ENCODE data around the gene DKK1. TPM values are rescaled to one million over a fixed set of nuclear protein-coding genes. Genes with fewer than 3 reads are reported as not detected.

DKK1 gene
- total RNA-seq, 1 donor from 2014 or later: 13.7 TPM

DNA sequence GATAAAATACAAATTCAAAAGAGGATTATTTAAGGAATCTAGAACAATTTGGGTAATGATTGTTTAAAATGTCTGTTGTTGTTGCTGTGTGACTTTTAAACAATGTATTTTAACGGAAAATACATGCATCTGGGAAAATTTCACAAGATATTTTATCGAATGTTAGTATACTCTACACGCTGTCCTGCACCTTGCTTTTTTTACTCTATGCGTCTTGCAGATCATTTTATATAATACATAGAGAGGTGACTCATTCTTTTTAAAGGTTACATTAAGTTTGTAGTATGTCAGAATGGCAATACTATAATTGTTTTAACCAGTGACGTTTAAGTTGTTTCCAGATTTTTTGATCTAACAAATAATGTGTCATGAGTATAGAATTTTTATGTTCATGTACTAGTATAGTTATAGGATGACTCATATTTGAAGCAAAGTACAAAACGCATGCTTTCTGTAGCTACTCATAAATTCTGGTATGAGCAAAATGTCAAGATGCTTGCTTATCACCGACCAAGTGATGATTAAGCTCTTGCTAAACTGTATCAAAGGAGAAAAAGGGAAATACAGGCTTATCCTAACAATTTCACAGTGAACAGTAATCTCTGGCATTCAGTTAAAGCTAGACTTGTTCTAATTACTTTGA is 4.9 kb downstream of the DKK1 start:
- no peaks in the 10 kb centered on the region for H4K20me1 ChIP-seq (ENCODE audit: insufficient read depth, low read length)
- FAIRE-seq (peak; percentile 99), DNase-seq (ENCODE audit: low read depth) (peak; percentile 99)
- no peaks in the 10 kb centered on the region for H3K9me3 ChIP-seq (ENCODE audit: insufficient read depth, low read depth, low read length)
- no peak for TF ChIP-seq EZH2 (IDR thresholded peaks at IDR 0.05; ENCODE audit: insufficient read depth, low read length)
- H3K36me3 ChIP-seq (ENCODE audit: insufficient read depth, low read length): peaks cover 3% of the 10 kb centered on the region
- peak overlapping the region; percentile 93 for H3K27ac ChIP-seq (ENCODE audit: low read depth, low read length)
- H3K4me3 ChIP-seq (ENCODE audit: insufficient read depth, low read depth, low read length): no peak overlapping the region
- H3K27ac Mint-ChIP-seq (ENCODE audit: unreplicated experiment): peak overlapping the region; percentile 97
- H3K9ac ChIP-seq (ENCODE audit: low read length): peak overlapping the region; percentile 74
- H3K9me3 Mint-ChIP-seq (ENCODE audit: unreplicated experiment): peaks cover 2% of the 10 kb centered on the region
- peaks cover 34% of the 10 kb centered on the region for H3K4me1 ChIP-seq (ENCODE audit: insufficient read depth, low read length)
- peak overlapping the region; percentile 93 for H3K4me2 ChIP-seq (ENCODE audit: low read length)
- no peaks in the 10 kb centered on the region for H3K27me3 ChIP-seq (ENCODE audit: insufficient read depth, low read length)
- H3K4me3 Mint-ChIP-seq (ENCODE audit: unreplicated experiment): no peak overlapping the region
- no peak overlapping the region for H2AFZ ChIP-seq (ENCODE audit: low read depth, low read length)
- peaks cover 25% of the 10 kb centered on the region for H3K79me2 ChIP-seq (ENCODE audit: insufficient read depth, low read length)
- no peaks in the 10 kb centered on the region for H3K36me3 Mint-ChIP-seq (ENCODE audit: low read depth, unreplicated experiment)
- peaks cover 40% of the 10 kb centered on the region for H3K4me1 Mint-ChIP-seq (ENCODE audit: low read depth, unreplicated experiment)
- H3K27me3 Mint-ChIP-seq (ENCODE audit: low read depth, unreplicated experiment): peaks cover 3% of the 10 kb centered on the region

DNA sequence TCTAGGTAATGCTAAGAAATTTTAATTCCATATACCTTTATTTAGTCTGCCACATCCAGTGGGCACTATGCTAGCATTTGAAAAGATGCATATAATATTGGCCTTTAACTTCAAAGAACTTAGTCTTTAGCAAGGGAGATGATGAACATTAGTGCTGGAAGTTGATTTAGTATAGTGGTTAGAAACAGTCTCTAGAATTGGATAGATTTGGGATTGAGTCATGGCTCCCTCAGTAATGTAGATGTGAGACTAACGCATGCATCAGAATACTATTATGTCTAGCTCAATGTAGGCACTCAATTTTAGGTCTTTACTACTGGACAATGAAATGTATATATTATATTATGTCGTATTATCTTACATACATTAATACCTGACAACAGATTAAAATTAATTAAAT is 5.8 kb downstream of the DKK1 start:
- H3K27ac ChIP-seq (ENCODE audit: low read depth, low read length): peak overlapping the region; percentile 71
- peak overlapping the region; percentile 28 for H3K4me2 ChIP-seq (ENCODE audit: low read length)
- H3K79me2 ChIP-seq (ENCODE audit: insufficient read depth, low read length): peaks cover 15% of the 10 kb centered on the region
- H3K27me3 ChIP-seq (ENCODE audit: insufficient read depth, low read length): no peaks in the 10 kb centered on the region
- Mint-ChIP-seq H3K27ac (ENCODE audit: unreplicated experiment) (no peak overlapping the region), H3K36me3 (ENCODE audit: low read depth, unreplicated experiment) (no peaks in the 10 kb centered on the region), H3K4me1 (ENCODE audit: low read depth, unreplicated experiment) (peaks cover 38% of the 10 kb centered on the region), H3K9me3 (ENCODE audit: unreplicated experiment) (peaks cover 2% of the 10 kb centered on the region), H3K4me3 (ENCODE audit: unreplicated experiment) (no peak overlapping the region), H3K27me3 (ENCODE audit: low read depth, unreplicated experiment) (no peaks in the 10 kb centered on the region)
- DNase-seq (ENCODE audit: low read depth): peak; percentile 70
- no peaks in the 10 kb centered on the region for H3K9me3 ChIP-seq (ENCODE audit: insufficient read depth, low read depth, low read length)
- H3K4me1 ChIP-seq (ENCODE audit: insufficient read depth, low read length): peaks cover 34% of the 10 kb centered on the region
- TF ChIP-seq, protein P1, sequence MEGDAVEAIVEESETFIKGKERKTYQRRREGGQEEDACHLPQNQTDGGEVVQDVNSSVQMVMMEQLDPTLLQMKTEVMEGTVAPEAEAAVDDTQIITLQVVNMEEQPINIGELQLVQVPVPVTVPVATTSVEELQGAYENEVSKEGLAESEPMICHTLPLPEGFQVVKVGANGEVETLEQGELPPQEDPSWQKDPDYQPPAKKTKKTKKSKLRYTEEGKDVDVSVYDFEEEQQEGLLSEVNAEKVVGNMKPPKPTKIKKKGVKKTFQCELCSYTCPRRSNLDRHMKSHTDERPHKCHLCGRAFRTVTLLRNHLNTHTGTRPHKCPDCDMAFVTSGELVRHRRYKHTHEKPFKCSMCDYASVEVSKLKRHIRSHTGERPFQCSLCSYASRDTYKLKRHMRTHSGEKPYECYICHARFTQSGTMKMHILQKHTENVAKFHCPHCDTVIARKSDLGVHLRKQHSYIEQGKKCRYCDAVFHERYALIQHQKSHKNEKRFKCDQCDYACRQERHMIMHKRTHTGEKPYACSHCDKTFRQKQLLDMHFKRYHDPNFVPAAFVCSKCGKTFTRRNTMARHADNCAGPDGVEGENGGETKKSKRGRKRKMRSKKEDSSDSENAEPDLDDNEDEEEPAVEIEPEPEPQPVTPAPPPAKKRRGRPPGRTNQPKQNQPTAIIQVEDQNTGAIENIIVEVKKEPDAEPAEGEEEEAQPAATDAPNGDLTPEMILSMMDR (IDR thresholded peaks at IDR 0.05; ENCODE audit: insufficient read depth, low read depth, low read length): no peak
- no peak for TF ChIP-seq EZH2 (IDR thresholded peaks at IDR 0.05; ENCODE audit: insufficient read depth, low read length)
- no peak overlapping the region for H2AFZ ChIP-seq (ENCODE audit: low read depth, low read length)
- no peak overlapping the region for H3K9ac ChIP-seq (ENCODE audit: low read length)
- peak; percentile 62 for FAIRE-seq
- peak overlapping the region; percentile 6 for H3K4me3 ChIP-seq (ENCODE audit: insufficient read depth, low read depth, low read length)
- no peaks in the 10 kb centered on the region for H4K20me1 ChIP-seq (ENCODE audit: insufficient read depth, low read length)
- H3K36me3 ChIP-seq (ENCODE audit: insufficient read depth, low read length): peaks cover 3% of the 10 kb centered on the region

DNA sequence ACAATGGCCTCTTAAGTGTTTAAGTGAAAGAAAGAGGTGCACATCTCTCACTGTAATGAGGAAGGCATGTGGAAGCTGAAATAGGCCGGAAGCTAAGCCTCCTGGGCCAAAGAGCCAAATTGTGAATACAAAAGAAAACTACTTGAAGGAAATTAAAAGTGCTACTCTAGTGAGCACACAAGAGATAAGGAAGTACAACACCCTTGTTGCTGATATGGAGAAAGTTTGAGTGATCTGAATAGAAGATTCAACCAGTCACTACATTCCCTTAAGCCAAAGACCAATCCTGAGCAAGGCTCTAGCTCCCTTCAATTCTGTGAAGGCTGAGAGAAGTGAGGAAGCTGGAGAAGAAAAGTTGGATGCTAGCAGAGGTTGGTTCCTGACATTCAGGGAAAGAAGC is 8.2 kb downstream of the DKK1 start:
- H3K27ac ChIP-seq (ENCODE audit: low read depth, low read length): no peak overlapping the region
- H3K4me3 Mint-ChIP-seq (ENCODE audit: unreplicated experiment): no peak overlapping the region
- H3K4me1 Mint-ChIP-seq (ENCODE audit: low read depth, unreplicated experiment): peaks cover 30% of the 10 kb centered on the region
- no peak for DNase-seq (ENCODE audit: low read depth)
- H3K4me2 ChIP-seq (ENCODE audit: low read length): no peak overlapping the region
- no peak for TF ChIP-seq EZH2 (IDR thresholded peaks at IDR 0.05; ENCODE audit: insufficient read depth, low read length)
- FAIRE-seq: peak; percentile 26
- H3K27me3 Mint-ChIP-seq (ENCODE audit: low read depth, unreplicated experiment): no peaks in the 10 kb centered on the region
- H3K36me3 ChIP-seq (ENCODE audit: insufficient read depth, low read length): no peaks in the 10 kb centered on the region
- H2AFZ ChIP-seq (ENCODE audit: low read depth, low read length): no peak overlapping the region
- H3K27ac Mint-ChIP-seq (ENCODE audit: unreplicated experiment): no peak overlapping the region
- H3K79me2 ChIP-seq (ENCODE audit: insufficient read depth, low read length): no peaks in the 10 kb centered on the region
- H3K9me3 ChIP-seq (ENCODE audit: insufficient read depth, low read depth, low read length): no peaks in the 10 kb centered on the region
- H3K4me1 ChIP-seq (ENCODE audit: insufficient read depth, low read length): peaks cover 23% of the 10 kb centered on the region
- H4K20me1 ChIP-seq (ENCODE audit: insufficient read depth, low read length): no peaks in the 10 kb centered on the region
- H3K9me3 Mint-ChIP-seq (ENCODE audit: unreplicated experiment): peaks cover 2% of the 10 kb centered on the region
- no peaks in the 10 kb centered on the region for H3K27me3 ChIP-seq (ENCODE audit: insufficient read depth, low read length)
- no peak overlapping the region for H3K4me3 ChIP-seq (ENCODE audit: insufficient read depth, low read depth, low read length)
- no peak overlapping the region for H3K9ac ChIP-seq (ENCODE audit: low read length)
- H3K36me3 Mint-ChIP-seq (ENCODE audit: low read depth, unreplicated experiment): no peaks in the 10 kb centered on the region

Data from astrocyte (in vitro differentiated cells and primary cell).